GM21360 (cell line): ENCODE results near the gene NPTX1.

Source experiments
- ATAC-seq: cut with Tn5 transposase; IDR thresholded peaks from one replicate; pipeline ENCODE4 v1.9.1; 2021; ENCODE audit warnings: mild to moderate bottlenecking, moderate library complexity; ENCODE audit not compliant: unreplicated experiment

Gene NPTX1

DNA sequence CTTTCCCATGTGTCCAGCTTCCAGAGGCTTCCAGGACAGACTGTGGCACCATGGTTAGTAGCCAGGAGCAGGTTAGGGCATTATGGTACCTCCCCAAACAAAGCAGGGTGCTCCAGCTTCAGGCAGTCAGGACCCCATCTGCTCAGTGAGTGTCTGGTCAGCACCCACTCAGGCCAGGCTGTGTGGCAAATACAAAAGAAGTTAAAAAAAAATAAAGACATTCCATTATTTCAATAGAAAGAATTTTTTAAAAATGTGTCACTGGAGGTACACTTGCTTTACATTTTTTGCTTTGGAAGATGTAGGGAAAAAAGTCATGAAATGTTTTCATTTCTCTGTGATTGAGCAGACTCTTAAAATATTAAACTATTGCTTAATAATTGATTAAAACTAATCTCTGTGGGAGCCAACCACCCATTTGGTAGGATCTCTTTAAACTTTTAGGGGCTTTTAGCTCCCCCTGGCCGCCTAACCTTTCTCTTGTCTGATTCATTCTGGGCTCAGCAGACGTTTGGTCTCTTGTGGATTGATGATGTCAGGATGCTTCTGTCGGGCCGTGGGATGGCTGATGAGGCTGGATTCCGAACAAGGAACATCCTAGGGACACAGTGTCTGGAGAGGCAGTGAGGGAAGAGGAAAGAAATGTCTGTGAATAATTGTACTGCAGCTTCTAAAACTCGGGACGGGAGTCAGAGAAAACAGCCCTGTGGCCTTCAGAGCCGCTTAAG lies 28.4 kb upstream of the NPTX1 start:
- no peak for ATAC-seq

DNA sequence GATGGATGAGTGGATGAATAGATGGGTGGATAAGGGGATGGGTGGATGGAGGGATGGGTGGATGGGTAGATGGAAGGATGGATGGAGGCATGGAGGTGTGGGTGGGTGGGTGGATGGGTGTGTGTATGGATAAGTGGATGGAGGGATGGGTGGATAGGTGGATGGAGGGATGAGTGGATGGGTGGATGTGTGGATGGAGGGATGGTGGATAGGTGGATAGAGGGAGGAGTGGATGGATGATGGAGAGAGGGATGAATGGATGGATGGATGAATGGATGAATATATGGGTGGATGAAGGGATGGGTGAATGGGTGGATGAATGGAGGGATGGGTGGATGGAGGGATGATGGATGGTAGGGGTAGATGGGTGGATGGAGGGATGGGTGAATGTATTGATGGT lies 27.5 kb upstream of the NPTX1 start:
- ATAC-seq: no peak

DNA sequence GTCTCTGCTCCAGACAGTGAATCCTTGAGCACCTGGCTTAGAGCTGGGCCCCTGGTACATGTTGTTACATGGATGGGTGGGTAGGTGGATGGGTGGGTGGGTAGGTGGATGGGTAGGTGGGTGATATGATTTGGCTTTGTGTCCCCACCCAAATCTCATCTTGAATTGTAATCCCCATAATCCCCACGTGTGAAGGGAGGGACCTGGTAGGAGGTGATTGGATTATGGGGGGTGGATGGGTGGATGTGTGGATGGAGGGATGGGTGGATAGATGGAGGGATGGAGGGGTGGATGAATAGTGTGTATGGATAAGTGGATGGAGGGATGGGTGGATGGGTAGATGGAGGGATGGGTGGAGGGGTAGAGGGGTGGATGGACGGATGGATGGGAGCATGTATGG lies 26.6 kb upstream of the NPTX1 start:
- no peak for ATAC-seq

DNA sequence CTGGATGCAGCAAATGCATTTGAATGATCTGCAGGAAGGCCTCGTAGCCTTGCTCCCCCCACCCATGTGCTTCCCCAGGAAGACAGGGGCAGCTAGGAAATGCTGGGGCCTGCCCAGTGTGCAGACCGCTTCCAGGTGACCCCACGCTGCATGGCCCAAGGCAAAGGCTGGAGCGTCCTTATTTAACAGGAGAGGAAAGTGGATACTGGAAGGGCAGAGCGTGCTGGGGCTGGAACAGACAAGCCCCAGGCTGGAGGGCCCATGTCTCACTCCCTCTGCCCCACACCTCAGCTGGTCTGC lies 26.1 kb upstream of the NPTX1 start:
- no peak for ATAC-seq

DNA sequence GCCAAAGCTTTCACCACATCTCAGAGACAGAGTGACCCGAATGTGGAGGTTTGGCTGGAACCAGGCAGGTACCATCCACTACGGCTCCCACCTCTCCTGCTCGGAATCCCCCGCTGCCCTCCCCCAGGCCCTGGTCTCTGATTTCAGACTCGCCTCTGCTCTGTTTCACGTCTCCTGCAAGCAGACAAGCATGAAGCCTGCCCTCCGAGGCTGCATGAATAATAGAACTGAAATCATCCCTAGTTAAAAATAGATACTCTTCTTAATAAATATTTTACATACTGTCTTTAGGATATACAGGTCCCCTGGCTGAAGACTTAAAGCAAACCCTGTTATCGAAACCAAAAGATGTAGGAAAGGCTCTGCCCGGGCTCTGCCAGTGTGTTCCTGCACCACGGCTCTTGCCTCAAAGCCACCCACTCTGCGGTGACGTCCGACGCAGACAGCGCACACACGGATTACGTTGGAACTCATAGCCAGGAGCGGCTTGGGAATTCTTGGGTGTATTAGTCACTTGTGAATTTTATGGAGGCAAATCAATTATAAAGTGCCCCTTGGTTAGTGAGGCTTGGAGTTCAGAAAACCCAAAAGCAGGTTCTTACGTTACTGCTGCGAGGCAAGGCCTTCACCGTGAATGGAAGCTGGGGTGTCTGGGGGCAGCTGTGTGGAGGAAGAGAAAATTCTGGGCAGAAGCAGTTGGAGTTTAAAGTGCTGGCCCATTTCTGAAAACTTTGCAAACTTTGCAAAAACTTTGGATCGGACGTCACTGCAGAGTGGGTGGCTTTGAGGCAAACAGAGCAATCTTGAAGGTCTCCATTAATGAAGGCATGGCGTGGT lies 25.6 kb upstream of the NPTX1 start:
- no peak for ATAC-seq

DNA sequence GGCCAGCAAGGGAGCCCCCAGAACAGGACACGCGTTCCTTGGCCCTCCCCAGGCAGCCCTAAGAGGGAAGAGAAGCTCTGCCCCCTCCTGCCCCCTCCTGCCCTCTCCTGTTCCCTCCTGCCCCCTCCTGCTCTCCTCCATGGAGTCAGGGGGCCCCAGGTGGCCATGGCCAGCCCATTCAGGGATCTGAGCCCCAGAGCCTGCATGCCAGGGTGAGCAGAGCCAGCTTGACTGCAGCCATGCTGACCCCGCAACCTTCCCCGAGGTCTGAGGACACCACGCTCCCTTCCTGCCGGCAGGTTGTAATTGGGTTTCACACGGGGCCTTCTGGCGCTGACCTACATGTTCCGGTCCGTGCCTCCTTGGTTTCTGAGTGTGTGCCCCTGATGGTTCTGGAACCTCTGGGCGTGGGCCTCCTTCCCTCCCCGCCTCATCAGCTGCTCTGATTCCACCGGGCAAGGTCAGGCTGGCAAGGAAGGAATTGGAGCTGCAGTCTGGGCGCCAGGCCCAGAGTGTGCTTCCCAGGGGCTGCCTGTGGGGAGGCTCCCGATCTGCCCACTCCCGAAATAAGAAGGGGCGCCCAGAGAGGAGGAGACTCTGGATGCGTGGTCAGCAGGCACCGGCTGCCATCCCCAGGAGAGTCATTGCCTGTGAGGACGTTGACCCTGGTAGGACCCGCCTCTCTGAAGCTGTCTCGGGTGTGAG lies 23.7 kb upstream of the NPTX1 start:
- ATAC-seq: no peak

DNA sequence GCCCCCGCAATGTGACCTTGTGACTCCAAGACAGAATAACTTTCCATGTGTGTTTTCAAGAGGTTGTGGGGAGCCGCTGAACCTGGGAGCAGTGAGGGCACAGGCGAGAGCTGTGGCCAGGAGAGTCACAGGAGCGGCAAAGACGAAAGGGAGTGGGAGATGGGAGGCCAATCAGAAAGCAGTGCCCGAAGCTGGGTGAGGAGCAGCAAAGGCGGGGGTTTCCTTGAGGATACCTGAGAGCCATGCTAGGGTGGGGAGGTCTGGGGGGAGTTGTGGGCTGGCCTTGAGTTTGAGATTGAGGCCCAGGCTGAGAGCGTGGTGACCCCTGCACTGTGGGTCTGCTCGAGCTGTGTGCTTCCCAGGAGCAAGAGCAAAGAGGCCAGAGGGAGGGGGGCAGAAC lies 23.2 kb upstream of the NPTX1 start:
- ATAC-seq: no peak

DNA sequence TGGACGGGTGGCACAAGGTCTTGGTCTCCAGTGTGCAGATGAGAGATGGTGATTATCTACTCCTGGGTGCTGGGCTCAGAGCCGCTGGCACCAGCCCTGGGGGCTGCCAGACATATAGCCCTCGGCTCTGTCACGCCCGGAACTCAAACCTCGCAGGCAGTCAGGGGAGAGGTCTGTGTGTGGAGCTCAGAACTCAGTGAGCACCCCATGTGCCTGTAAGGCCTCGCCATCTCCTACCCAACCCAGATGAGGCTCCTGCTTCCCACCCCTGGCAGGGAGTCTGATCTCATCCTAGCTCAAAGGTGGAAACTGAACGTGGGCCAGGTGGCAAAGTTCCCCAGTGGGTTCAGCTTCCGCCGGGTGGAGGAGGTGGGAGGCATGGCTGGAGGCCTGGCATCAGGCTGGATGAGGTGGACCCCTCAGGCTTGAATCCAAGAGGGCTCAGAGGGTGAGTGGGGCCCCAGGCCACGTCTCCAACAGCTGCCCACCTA lies 22.6 kb upstream of the NPTX1 start:
- no peak for ATAC-seq

DNA sequence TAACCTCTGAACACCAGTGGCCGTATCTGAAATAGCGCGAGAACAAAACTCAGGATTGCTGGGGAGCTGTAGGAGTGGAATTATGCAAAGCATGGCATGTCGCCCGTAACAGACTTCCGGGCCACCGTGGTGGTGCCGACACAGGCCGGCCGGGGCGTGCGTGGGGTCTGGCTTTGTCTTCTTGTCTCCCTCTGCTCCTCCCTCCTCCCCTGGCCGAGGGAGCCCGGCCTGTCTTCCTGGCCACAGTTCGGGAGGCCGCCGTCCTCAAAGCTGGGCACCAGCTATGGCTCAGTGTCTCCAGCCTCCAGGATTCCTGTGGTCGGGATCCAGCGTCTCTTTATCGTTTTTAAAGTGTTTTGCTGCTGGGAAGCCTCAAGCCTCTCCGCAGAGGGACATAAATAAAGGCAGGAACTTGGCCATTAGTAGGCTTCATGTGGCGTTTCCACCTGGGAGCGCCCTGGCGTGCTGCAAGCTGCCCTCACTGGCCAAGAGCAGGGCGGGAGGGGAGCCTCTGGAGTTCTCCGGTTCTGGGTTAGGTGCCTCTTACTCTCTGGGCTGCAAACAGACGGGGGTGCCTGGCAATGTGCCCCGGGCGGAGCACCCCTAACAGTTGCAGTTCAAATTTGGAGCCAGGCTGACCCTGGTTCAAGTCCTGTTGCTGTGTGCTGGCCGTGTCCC lies 22.0 kb upstream of the NPTX1 start:
- ATAC-seq: no peak

DNA sequence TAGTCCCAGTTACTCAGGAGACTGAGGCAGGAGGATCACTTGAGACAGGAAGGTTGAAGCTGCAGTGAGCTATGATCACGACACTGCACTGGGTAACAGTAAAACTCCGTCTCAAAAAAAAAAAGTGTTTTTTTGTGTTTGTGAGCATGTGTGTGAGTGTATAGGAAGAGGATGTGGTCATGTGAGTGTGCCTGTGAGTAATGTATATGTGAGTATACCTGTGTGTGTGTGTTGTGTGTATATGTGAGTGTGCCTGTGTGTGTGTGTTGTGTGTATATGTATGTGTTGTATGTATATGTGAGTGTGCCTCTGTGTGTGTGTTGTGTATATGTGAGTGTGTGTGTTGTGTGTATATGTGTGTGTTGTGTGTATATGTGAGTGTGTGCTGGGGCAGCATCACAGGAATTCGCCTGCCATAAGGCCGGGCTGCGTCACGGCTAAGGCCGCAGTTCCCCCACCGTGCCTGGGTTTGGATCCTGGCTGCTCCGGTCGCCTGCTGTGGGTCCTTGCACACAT lies 21.4 kb upstream of the NPTX1 start:
- no peak for ATAC-seq

DNA sequence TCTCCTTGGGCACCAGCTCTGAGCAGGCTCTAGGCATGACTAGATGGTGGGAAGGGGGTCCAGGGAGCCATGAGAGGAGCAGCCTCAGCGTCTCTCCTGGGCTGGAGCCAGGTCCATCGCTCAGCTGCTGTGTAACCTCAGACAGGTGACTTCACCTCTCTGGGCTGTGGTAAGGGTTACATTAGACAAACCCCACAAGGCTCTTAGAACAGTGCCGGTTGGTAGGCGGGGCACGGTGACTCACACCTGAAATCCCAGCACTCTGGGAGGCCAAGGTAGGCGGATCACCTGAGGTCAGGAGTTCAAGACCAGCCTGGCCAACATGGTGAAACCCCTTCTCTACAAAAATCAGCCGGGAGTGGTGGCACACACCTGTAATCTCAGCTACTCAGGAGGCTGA lies 18.1 kb upstream of the NPTX1 start:
- ATAC-seq: no peak

DNA sequence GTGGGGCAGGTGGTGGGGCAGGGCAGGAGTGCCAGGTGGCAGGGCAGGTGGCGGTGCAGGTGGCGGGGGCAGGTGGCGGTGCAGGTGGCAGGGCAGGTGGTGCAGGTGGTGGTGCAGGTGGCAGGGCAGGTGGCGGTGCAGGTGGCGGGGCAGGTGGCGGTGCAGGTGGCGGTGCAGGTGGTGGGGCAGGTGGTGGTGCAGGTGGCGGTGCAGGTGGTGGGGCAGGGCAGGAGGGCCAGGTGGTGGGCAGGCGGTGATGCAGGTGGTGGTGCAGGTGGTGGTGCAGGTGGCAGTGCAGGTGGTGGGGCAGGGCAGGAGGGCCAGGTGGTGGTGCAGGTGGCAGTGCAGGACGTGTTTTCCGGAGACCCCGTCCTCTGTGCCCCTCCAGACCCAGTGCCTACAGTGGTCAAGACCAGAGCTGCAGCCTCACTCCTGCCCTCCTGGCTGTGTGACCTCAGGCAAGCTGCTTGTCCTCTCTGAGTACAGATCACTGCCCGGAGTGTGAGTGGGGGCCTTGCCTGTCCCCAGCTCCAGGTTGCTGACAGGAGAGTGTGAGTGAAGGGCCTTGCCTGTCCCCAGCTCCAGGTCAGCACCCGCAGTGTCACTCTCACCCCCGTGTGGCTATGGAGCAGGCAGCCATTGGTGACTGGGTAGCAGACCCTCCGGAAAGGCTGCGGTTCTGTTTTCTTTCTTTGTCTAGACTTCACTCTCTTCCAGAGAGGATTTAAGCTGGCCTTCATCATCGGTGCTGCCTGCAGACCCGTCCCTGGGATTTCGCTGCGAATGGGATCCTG lies 16.1 kb upstream of the NPTX1 start:
- no peak for ATAC-seq

DNA sequence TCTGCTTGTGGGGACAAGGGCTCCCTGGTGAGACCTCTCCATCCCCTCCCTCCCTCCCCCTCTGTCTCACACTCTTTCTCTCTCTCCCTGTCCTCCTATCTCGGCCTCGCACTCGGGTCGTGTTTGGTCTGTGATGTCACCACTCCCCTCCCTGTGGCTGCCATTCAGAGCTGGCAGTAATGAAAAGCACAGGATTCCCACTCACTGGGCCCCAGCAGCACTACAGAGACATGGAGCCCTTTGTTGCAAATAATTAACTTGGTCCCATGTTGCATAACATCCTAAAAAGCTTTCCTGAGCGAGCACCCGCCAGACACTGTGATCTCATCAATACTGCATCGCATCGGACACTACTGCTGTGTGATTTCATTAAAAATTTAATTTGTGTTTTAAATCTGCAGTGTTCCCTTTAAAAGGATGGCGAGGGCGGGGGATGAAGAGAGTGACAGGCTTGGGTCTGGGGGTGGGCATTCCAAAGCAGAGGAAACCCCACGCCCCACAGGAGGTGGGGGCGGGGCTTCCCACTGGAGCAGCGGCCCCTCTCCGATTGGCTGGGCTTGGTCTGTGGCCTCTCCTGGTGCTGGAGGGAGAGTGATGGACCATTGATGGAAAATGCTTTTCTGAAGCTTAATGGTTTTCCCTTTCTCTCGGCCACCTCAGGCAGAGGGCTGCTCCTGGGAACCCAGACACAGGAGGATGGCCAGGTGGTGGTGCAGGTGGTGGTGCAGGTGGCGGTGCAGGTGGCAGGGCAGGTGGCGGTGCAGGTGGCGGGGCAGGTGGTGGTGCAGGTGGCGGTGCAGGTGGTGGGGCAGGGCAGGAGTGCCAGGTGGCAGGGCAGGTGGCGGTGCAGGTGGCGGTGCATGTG lies 15.3 kb upstream of the NPTX1 start:
- no peak for ATAC-seq

DNA sequence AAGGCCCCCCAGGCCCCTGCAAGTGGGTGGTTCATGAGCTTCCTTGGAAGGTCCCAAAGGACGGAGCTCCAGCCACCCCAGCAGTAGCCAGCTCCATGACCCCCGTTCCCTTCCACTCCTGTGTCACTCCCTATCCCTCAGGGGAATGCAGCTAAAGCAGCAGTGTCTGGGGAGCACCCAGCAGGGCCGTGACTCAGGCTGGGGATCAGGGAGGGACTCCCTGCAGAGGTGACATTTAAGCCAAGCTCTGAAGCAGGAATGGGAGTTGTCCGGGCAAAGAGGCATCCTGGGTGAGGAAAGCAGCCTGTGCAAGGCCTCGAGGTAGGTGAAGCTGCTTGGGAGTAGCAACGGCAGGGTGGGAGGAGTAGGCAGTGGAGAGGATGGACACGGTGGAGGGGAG lies 11.1 kb upstream of the NPTX1 start:
- ATAC-seq: no peak

DNA sequence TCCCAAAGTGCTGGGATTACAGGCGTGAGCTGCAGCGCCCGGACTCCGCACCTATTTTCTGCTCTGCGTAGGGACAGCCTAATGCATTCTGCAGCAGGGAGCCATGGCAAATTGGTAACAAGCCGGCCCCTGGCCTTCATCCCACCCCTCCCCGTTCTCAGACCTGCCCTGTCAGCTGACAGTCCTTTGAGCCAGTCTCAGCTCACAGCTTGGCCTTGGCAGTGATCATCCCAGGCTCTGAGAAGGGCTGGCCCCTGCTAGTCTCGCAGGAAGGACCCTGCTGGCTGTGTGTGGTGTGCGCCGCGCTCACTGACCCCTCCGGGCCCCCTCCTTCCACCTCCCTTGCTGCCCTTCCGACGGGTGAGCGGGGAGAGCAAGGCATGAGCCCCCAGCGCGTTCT lies 10.3 kb upstream of the NPTX1 start:
- no peak for ATAC-seq

DNA sequence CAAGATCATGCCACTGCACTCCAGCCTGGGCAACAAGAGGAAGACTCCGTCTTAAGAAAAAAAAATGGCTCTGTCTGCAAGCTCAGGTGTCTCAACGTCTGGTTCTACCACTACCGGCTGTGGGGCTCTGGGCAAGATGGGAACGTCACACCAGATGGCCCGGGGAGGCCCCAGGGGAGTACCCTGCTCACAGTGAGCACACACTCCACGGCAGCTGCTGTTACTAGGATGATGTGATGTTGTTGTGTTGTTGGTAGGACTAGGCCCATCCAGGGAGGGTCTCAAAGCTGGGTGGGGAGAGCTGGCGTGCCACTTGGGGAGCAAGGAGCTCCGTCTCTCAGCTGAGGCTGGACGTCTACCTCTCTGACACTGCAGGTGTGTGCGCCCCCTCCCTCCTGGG lies 9.4 kb upstream of the NPTX1 start:
- ATAC-seq: no peak

DNA sequence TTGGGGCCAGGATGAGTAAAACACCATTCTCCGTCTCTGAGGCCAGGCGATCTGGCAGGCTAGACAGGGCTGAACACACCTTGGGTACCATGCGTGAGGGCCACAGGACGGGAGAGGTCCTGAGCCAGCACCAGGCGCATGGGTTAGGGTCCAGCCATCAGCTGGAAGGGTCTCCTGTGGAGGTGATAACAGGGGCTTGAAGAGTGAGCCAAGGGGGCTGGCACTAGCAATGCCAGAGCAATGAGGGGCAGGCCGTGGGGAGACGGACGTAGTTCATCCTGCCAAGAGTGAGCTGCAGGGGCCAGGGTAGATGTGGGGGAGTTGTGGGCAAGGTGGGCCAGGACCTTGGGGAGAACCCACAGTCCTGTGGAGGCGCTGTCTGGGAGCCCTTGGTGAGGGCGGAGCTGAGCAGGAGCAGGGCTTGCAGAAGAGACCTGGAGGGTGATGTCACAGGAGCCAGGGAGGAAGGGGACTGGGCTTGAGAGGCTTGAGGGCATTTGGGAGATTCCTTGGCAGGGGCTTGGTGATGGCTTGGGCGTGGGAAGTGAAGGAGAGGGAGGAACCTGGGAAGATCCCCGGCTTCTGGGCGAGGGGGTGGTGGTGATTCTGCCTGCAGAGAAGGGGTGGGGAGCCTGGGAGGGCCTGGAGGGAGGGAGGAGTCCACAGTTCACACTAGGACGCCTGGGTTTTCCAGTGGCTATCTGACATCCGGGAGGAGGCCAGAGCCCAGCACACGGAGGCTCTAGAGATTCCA lies 6.3 kb upstream of the NPTX1 start:
- no peak for ATAC-seq

DNA sequence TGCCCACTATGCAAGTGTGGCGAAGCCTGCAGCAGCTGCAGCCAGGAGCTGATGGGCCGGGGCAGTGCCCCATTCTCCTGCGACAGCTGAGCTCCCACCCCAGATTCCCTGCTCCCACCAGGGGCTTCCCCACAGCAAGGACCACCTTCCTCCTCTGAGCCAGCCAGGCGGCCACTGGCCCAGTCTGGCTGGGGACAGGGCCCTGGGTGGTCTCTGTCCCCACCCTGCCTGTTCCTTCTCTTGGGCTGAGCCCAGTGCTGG lies 5.6 kb upstream of the NPTX1 start:
- no peak for ATAC-seq
